ENCODE measurements around the gene BRD7. TPM values are rescaled to one million over a fixed set of nuclear protein-coding genes. Genes with fewer than 3 reads are reported as not detected.

The BRD7 gene
- total RNA-seq, 1 donor from 2014 or later, result 79.5 TPM

DNA sequence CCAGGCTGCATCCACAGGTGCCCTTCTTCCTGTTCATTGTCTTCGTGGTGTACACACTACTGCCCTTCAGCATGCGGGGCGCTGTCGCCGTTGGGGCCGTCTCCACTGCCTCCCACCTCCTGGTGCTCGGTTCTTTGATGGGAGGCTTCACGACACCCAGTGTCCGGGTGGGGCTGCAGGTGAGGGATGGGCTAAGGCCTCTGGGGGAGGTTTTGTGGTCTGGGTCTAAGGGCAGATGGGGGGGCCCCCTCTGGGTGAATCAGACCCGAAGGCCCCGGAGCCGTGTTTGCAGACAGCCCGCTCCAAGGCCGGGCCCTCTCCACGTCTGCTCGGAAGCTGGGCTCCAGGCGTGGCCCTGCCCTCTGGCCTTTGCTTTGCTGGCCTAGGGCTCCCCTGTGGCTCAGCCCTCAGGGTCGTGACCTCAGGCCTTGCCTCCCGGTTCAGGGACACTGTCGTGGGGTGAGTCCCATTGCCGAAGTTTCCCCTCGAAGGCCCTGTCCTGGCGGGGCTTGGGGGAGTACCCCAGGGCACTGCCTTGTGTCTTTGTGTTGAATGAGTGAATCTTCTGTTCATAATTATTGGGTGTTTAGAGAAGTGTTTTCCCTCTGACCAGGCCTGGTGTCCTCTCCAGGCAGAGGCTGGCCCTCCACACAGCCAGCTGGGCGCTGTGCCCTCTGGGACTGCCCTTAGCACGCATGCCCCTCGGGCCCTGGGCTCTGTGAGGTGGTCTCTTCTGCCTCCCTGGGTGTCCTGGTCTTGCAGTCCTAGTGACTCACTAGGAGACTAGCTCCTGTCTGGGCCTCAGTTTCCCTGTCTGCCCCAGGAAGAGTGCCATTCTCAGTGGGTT, 76.8 kb downstream of the BRD7 start:
- H3K4me3 Mint-ChIP-seq (ENCODE audit: low read depth), result no peak overlapping the region
- no peaks in the 10 kb centered on the region for H3K4me1 Mint-ChIP-seq (ENCODE audit: low read depth)
- intact Hi-C loops (cut with micrococcal nuclease), result no loop called here
- no peak for DNase-seq (ENCODE audit: low spot score)
- H3K27me3 Mint-ChIP-seq (ENCODE audit: low read depth), result no peaks in the 10 kb centered on the region
- H3K9me3 Mint-ChIP-seq, result no peaks in the 10 kb centered on the region
- H3K36me3 Mint-ChIP-seq (ENCODE audit: low read depth), result peaks cover 63% of the 10 kb centered on the region
- H3K27ac Mint-ChIP-seq, result no peak overlapping the region

DNA sequence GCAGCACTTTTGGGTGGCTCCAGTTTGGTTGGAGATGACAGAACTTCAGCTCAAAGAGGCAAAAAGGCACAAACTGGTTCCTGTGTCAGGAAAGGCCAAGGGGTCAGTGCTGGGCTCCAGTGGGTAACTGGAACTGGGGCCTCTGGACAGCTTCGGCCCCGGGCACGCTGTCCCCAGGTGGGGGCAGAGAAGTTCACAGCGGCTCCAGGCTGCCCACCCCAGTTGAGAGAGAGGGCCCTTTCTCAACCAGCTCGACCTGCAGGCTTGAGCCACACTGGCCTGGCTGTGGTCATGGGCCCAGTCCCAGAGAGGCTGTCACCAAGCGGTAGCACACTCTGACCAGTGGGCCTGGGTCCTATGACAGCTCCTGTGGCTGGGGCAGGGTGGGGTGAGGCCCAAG, 77.9 kb downstream of the BRD7 start:
- no peak overlapping the region for H3K27ac Mint-ChIP-seq
- H3K4me1 Mint-ChIP-seq (ENCODE audit: low read depth), result no peaks in the 10 kb centered on the region
- H3K4me3 Mint-ChIP-seq (ENCODE audit: low read depth), result no peak overlapping the region
- H3K36me3 Mint-ChIP-seq (ENCODE audit: low read depth), result peaks cover 64% of the 10 kb centered on the region
- H3K27me3 Mint-ChIP-seq (ENCODE audit: low read depth), result no peaks in the 10 kb centered on the region
- no peak for DNase-seq (ENCODE audit: low spot score)
- intact Hi-C loops (cut with micrococcal nuclease), result no loop called here
- no peaks in the 10 kb centered on the region for H3K9me3 Mint-ChIP-seq

DNA sequence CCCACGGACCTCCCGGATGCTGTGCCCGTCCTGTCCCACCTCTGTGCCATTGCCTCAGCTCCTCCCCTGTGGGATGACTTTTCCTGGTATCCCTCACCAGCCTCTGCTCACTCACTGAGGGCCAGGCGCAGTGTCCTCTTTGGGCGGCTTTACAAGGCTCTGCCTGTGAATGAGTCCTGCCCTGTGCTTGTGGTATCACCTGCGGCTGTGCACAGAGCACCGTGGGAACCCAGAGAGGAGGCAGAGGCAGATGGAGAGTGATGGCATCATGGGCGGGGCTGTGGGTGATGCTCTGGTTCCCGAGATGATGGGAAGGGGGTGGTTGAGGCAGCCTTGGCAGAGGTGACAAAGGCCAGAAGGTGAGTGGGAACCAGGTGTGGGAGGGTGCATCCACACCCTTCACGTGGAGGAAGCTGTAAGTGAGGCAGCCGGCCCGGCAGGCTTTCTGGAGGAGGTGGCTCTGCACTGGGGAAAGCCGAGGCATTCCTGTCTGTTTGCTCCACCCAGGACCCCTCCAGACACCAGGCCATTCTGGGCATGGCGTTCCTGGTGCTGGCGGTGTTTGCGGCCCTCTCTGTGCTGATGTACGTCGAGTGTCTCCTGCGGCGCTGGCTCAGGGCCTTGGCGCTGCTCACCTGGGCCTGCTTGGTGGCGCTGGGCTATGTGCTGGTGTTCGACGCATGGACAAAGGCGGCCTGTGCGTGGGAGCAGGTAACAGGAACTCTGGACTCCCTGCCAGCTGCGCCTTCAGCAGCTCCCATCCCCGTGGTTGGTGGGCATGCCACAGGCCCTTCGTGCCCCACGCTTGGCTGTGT, 78.6 kb downstream of the BRD7 start:
- Mint-ChIP-seq H3K27me3 (ENCODE audit: low read depth) (no peaks in the 10 kb centered on the region), H3K27ac (no peak overlapping the region), H3K36me3 (ENCODE audit: low read depth) (peaks cover 61% of the 10 kb centered on the region), H3K9me3 (no peaks in the 10 kb centered on the region), H3K4me3 (ENCODE audit: low read depth) (no peak overlapping the region), H3K4me1 (ENCODE audit: low read depth) (no peaks in the 10 kb centered on the region)
- intact Hi-C loops (cut with micrococcal nuclease), result no loop called here
- no peak for DNase-seq (ENCODE audit: low spot score)

DNA sequence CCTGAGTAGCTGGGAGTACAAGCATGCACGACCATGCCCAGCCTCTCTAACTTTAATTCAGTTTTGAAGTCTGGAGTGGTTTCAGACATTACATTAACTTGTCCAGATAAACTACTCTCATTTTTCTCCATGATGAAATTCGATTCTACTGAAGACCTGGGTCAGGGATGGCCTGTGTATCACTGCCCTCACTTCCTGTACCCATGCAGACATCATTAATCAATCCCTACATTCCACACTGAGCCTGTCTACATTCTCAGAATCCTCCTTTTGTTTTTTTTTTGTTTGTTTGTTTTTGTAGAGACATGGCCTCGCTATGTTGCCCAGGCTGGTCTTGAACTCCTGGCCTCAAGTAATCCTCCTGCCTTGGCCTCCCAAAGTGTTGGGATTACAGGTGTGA, 79.9 kb downstream of the BRD7 start:
- no peak for DNase-seq (ENCODE audit: low spot score)
- no peak overlapping the region for H3K27ac Mint-ChIP-seq
- H3K36me3 Mint-ChIP-seq (ENCODE audit: low read depth), result peaks cover 66% of the 10 kb centered on the region
- intact Hi-C loops (cut with micrococcal nuclease), result no loop called here
- no peaks in the 10 kb centered on the region for H3K9me3 Mint-ChIP-seq
- H3K27me3 Mint-ChIP-seq (ENCODE audit: low read depth), result no peaks in the 10 kb centered on the region
- H3K4me1 Mint-ChIP-seq (ENCODE audit: low read depth), result peaks cover 7% of the 10 kb centered on the region
- no peak overlapping the region for H3K4me3 Mint-ChIP-seq (ENCODE audit: low read depth)

DNA sequence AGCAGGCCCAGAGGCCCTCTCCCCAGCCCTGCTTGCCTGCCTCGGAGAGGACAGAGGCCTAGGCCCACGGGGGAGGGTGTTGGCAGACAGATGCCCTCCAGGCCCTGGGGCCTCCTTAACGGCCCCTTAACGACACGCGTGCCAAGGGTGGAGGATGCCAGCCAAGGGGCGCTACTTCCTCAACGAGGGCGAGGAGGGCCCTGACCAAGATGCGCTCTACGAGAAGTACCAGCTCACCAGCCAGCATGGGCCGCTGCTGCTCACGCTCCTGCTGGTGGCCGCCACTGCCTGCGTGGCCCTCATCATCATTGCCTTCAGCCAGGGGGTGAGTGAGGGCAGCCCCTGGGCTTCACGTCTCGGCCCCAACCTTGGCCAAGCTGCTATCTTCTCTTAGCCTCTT, 80.8 kb downstream of the BRD7 start:
- Mint-ChIP-seq H3K9me3 (no peaks in the 10 kb centered on the region), H3K27ac (no peak overlapping the region), H3K4me3 (ENCODE audit: low read depth) (no peak overlapping the region), H3K27me3 (ENCODE audit: low read depth) (no peaks in the 10 kb centered on the region), H3K4me1 (ENCODE audit: low read depth) (peaks cover 15% of the 10 kb centered on the region), H3K36me3 (ENCODE audit: low read depth) (peaks cover 65% of the 10 kb centered on the region)
- intact Hi-C loops (cut with micrococcal nuclease), result no loop called here
- DNase-seq (ENCODE audit: low spot score), result no peak

- no peak for DNase-seq (ENCODE audit: low spot score)
- Mint-ChIP-seq H3K36me3 (ENCODE audit: low read depth) (peaks cover 58% of the 10 kb centered on the region), H3K4me3 (ENCODE audit: low read depth) (no peak overlapping the region), H3K9me3 (no peaks in the 10 kb centered on the region), H3K27ac (peak overlapping the region; percentile 12), H3K4me1 (ENCODE audit: low read depth) (peaks cover 24% of the 10 kb centered on the region), H3K27me3 (ENCODE audit: low read depth) (no peaks in the 10 kb centered on the region)
- intact Hi-C loops (cut with micrococcal nuclease), result no loop called here
These were observed 82.1 kb downstream of the BRD7 start for GRCh38 chr16:50286681-50287080.

- Mint-ChIP-seq H3K36me3 (ENCODE audit: low read depth) (peaks cover 54% of the 10 kb centered on the region), H3K9me3 (no peaks in the 10 kb centered on the region), H3K4me1 (ENCODE audit: low read depth) (peaks cover 29% of the 10 kb centered on the region), H3K27ac (no peak overlapping the region), H3K4me3 (ENCODE audit: low read depth) (no peak overlapping the region), H3K27me3 (ENCODE audit: low read depth) (no peaks in the 10 kb centered on the region)
- intact Hi-C loops (cut with micrococcal nuclease), result no loop called here
- DNase-seq (ENCODE audit: low spot score), result no peak
These were observed 83.3 kb downstream of the BRD7 start for GRCh38 chr16:50285406-50286003.

- Mint-ChIP-seq H3K4me3 (ENCODE audit: low read depth) (no peak overlapping the region), H3K9me3 (no peaks in the 10 kb centered on the region), H3K27me3 (ENCODE audit: low read depth) (no peaks in the 10 kb centered on the region), H3K4me1 (ENCODE audit: low read depth) (peaks cover 41% of the 10 kb centered on the region), H3K36me3 (ENCODE audit: low read depth) (peaks cover 60% of the 10 kb centered on the region), H3K27ac (no peak overlapping the region)
- DNase-seq (ENCODE audit: low spot score), result no peak
- intact Hi-C loops (cut with micrococcal nuclease), result no loop called here
These were observed 84.5 kb downstream of the BRD7 start for GRCh38 chr16:50284131-50284911.

- Mint-ChIP-seq H3K9me3 (no peaks in the 10 kb centered on the region), H3K4me3 (ENCODE audit: low read depth) (no peak overlapping the region), H3K36me3 (ENCODE audit: low read depth) (peaks cover 62% of the 10 kb centered on the region), H3K4me1 (ENCODE audit: low read depth) (peaks cover 53% of the 10 kb centered on the region), H3K27ac (no peak overlapping the region), H3K27me3 (ENCODE audit: low read depth) (no peaks in the 10 kb centered on the region)
- no peak for DNase-seq (ENCODE audit: low spot score)
- intact Hi-C loops (cut with micrococcal nuclease), result no loop called here
These were observed 85.7 kb downstream of the BRD7 start for GRCh38 chr16:50282955-50283631.

GRCh38 chr16:50282010-50282538, 86.7 kb downstream of the BRD7 start:
- Mint-ChIP-seq H3K27ac (peak overlapping the region; percentile 43), H3K4me3 (ENCODE audit: low read depth) (peak overlapping the region; percentile 57), H3K36me3 (ENCODE audit: low read depth) (peaks cover 65% of the 10 kb centered on the region), H3K27me3 (ENCODE audit: low read depth) (no peaks in the 10 kb centered on the region), H3K9me3 (no peaks in the 10 kb centered on the region), H3K4me1 (ENCODE audit: low read depth) (peaks cover 63% of the 10 kb centered on the region)
- intact Hi-C loops (cut with micrococcal nuclease), result no loop called here
- DNase-seq (ENCODE audit: low spot score), result peak; percentile 44

DNA sequence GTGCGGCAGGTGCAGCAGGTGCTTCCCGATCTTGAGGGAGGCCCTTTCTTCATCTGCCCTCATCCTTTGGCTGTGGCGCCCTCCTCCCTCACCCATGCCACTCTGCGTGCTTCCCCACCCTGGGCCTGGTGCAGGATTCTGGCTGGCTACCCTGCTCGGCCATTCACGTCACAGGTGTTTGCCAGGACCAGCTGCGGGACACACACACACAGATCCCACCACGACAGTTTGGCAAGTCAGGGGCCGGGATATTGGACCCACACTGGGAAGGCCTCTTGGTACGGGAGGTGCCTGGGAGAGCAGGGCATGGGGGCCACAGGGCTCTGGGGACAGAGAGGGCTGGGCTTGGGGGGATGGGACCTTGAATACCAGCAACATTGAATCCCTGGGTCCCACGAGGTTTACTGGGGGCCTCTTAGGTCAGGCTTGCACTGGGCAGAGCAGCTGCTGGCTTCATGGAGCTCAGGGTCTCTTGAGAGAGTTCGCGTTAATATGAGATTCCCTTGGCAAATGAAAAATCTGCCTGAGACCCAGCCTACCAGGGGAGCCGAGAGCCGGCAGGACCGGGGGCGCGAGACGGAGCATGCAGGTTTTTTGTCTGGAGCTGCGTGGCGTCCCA, 87.3 kb downstream of the BRD7 start:
- H3K27ac Mint-ChIP-seq, result no peak overlapping the region
- no peaks in the 10 kb centered on the region for H3K27me3 Mint-ChIP-seq (ENCODE audit: low read depth)
- intact Hi-C loops (cut with micrococcal nuclease), result no loop called here
- peaks cover 63% of the 10 kb centered on the region for H3K4me1 Mint-ChIP-seq (ENCODE audit: low read depth)
- H3K4me3 Mint-ChIP-seq (ENCODE audit: low read depth), result peak overlapping the region; percentile 24
- no peaks in the 10 kb centered on the region for H3K9me3 Mint-ChIP-seq
- H3K36me3 Mint-ChIP-seq (ENCODE audit: low read depth), result peaks cover 65% of the 10 kb centered on the region
- DNase-seq (ENCODE audit: low spot score), result no peak
